DMS79 (cell line): Measurements from ENCODE around the gene SH3TC2.

Experiments
- DNase-seq: peaks from one replicate; lab custom pipeline; 2025; lab: John Stamatoyannopoulos, UW

Gene SH3TC2

DNA sequence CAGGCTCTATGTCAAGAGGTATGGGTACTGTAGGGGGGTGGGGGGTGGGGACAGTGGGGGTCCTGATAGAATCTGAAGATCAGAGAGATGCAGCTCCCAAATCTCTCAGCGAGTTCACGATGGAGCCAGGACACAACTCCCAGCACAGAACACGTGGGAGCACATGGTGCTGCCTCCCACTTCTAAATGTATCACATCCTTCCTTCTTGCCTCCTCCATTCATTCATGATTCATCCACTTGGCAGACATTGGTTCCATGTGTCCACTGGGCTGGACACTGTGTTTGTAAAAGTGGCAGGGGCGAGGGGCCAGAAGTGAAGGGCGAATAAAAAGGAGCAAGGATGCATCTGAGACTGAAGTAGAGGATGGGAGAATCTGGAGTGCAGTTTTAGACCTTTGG, 33.9 kb downstream of the SH3TC2 start:
- DNase-seq, result no peak

DNA sequence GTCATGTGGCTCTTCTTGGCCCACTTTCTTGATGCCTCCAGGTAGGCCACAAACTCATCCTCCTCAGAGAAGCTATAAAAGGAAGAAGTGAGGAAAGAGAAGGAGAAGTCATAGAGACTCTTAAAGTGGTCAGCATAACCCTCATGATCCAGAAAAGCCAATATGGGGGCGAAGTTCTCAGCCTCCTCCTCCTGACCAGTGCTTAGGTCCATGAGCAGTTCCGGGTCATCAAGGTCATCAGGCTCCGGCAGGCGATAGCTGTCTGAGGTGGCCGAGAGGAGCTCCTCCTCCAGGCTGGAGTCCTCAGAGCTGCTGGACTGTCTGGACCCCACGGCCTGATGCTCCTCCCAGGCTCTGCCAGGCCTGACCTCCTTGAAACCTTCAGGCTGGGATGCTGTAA, 34.7 kb downstream of the SH3TC2 start:
- DNase-seq, result no peak

DNA sequence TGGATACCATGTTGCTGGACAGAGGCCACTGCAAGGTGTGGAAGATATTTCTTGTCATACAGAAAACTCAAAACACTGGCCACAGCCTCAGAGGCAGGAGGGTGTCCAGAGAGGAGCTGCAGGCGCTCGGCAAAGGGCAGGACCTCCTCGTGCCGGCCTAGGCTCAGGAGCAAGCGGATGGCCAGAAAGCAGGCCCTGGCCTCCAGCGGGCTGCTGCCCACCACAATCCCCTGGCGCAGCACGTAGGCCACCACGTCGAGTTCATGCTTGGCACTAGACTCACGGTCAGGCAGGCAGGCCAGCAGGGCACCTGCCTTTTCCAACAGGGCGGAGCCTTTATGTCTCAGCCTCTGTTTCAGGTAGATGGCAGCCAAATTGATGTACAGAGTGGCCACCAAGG, 35.2 kb downstream of the SH3TC2 start:
- DNase-seq, result no peak

DNA sequence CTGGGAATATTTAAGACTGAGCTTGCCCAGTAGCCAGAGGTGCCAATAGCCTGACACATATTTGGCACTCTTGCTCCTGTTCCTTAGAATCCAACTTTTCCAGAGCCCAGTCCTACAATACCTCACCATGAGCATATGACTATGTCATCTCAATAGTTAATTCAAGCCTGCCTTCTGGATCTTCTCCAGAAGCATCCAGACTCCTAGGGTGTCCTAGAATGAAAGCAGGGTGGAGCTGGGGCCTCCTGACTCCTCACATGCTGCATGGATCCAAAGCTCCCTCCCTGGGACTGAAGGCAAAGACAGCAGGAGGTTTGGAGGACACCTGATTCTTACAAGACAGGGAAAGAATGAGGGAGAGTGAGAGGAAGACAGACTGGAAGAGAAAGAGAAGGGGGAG, 37.9 kb downstream of the SH3TC2 start:
- no peak for DNase-seq

DNA sequence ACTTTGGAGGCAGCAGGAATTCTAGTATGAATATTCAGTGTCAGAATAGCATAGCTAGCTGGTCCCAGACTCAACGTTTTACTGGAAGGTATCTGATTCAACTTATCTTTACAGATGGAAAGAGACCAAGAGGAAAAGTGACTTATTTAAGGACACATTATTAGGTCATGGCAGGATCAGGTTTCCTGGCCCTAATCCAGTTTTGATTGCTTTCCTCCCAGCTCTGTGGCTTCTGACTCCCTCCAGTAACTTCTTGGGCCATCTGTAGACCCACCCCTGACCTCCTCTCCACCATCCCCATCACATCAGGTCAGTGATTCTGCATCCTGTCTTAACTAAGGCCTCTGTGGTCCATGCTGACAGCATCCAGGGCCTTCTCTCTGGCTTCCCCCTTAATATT, 38.4 kb downstream of the SH3TC2 start:
- DNase-seq, result no peak

DNA sequence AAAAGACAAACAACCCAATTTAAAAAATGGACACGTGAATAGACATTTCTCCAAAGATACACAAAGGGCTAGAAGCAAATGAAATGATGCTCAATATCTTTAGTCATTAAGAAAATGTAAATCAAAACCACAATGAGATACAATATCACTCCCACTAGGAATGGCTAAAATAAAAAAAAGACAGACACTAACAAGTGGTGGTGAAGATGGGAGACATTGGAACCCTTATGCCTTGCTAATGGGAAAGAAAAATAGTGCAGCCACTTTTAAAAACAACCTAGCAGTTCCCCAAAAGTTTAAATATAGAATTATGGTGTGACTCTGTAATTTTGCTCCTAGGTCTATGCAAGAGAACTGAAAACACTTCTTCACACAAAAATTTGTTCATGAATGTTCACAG, 40.7 kb downstream of the SH3TC2 start:
- no peak for DNase-seq

DNA sequence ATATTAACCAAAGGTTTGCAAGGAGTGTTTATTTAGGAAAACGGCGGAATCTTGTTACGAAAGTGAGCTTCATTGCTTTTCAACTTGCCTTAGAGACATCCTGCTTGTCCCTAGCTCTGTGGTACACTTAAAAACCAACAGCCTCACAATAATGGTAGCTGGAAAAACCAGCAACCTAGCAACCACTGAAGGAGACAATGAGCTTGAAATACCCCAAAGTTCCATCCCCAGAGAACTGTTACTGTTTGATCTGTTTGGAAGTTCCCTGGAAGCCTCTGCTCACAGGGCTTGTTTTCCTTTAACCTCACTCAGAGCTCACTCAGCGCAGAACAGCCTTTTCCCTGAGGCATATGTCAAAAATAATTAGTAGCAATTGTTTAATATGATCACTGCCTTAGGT, 43.2 kb downstream of the SH3TC2 start:
- DNase-seq, result no peak

DNA sequence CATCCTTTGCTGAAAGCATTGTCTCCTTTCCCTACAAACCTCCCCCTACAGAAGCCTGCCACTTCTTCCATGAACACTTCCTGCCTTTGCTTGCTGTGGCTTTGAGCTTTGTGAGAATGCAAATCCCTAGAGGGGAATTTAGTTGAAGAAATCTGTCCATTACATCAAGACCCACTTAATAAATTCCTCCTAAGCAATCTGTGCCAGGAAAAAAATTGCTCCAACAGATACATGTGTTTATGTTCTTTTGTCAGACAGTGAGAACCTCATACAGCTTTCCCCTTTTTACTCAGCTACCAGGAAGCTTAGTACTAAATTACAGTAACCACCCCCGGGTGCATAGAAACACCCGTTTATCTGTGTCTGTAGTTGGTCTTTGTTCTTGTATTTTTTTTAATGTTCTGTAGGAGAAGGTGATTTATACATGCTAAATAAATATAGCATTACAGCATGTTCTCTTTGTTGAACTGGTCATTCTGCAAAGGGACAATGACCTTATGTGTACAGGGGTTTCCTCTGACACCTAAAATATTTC, 43.9 kb downstream of the SH3TC2 start:
- DNase-seq, result no peak

DNA sequence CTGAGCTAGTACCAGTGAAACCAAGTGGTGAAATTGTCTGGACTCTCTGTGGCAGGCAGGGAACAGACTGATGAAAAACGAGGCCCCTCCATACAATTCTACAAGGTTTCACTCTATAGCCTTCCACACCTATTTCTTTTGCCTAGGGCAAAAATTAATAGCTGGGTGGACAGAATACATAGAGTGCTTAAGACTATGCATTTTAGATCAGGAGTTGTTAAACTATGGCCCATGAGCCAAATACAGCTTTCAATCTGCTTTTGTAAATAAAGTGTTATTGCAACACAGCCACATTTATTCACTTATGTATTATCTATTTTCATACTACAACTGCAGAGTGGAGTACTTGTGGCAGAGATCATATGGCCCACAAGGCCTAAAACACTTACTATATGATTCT, 45.2 kb downstream of the SH3TC2 start:
- no peak for DNase-seq

DNA sequence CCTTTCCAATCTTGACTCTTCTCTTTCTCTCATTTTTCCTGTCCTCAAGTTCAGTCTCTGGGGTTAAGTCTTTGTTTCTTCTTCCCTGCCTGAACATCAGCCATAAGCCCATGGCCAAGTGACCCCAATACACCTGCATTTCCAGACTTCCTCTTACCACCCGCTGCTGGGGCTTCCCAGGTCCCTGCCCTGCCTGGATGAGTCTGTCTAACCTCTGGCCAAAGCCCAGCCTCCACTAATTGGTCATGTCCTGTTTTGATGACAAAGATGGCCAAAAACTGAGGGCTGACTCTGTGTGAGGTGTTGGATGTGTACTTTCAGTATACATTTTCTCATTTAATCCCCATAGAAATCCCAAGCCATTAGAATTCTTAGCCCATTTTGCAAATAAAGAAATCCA, 47.3 kb downstream of the SH3TC2 start:
- no peak for DNase-seq

DNA sequence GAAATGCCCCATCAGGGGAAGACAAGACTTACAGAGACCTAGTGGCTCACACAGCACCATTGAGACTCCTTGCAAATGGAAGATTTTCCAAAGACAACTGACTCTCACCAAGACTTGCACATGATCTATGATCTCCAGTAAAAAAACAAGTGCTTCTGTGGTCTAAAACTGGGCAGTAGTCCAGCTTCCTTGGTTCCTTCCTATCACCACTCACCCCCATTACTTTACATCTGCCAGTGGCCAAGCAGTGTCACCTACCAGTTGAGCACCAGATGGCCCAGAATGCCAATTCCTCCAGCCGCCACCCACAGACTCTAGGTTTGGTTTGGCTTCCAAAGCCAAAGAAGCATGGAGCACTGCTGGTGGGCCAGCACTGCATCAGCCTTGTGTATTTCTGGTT, 47.7 kb downstream of the SH3TC2 start:
- no peak for DNase-seq

DNA sequence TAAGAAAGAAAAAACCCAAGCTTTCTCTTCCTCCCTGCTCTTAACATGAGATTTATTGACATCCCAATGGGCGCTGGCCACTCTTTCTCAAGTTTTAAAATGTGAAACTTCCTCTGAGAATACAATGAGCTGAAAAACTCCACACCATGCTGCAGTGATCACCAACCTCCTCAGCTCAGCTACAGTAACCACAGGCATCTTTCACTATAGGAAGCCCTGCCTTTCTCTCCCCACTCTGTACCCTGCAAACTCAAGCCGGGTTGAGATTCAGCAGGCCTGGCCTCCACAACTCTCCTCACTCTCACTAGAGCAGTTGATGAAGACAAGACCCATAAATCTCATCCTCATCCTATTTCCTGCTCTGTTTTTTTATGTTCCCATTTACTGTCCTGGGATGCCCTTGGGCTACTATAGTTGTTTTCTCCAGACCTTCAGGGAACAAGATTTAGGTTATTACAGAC, 48.3 kb downstream of the SH3TC2 start:
- DNase-seq, result no peak

DNA sequence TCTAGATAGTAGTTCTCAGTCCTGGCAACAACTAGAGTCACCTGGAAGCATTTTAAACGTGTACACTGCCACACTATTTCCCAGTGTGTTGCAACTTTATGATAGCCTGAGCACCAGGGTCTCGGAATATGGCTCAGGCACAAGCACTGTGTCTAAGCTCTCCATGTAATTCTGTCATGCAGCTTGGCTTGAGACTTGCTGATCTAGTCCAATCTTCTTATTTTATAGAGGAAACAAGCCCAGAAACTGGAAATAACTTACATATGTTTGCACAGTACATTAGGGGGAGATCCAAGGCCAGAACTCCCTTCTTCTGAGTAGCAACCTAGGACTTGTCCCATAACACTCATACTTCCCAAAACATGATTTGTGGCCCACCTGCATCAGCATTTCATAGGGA, 49.1 kb downstream of the SH3TC2 start:
- no peak for DNase-seq

DNA sequence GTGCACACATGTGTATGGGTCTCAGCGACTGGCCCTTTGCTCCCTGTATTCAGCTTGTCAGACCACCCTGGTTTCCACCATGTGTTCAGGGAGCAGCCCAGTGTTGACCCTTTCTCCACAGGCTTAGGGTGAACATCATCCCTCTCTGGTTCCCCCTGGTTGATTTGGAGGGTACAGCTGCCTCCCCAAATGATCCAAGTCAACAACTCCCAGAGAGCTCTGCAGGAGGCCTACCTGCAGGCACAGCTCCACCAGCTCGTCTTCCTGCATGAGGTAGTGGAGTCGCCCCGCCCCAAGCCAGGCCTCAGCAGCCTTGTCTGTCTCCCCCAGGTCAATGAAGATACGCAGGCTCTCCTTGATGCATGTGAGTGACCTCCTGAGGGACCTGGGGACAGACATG, 50.5 kb downstream of the SH3TC2 start:
- no peak for DNase-seq

DNA sequence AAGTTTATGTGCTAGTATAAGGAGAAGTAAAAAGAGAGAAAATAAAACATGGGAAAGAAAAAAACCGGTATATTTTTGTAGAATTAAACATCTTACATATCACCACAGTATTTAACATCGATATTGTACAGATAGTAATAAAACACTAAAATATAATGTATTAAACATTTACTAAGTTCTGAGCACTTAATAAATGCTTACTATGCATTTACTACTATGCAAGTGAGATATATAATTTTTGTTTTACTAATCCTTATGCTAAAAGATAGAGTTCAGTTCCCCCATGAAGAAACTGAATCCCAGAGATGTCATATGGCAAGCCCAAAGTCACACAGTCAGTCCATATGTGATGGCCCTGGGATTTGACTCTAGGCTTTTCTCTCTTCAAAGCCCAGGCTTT, 51.1 kb downstream of the SH3TC2 start:
- no peak for DNase-seq

DNA sequence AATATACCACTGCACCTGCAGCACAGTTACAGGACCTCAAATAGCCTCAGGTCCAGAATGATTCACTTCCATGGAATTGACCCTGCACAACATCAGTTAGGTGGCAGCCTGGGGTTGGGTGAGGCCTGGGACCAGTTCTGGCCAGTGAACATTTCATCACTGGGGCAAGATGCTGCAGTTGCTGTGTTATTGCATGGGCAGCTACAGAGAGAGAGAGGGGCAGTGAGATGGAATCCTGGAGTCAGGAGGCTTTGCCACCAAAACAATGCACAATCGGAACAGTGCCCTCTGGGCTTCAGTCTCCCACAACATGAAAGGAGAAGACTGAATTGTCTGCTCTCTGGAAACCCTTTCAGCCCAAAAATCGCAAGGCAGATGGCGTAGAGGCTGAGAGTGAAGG, 51.8 kb downstream of the SH3TC2 start:
- no peak for DNase-seq

DNA sequence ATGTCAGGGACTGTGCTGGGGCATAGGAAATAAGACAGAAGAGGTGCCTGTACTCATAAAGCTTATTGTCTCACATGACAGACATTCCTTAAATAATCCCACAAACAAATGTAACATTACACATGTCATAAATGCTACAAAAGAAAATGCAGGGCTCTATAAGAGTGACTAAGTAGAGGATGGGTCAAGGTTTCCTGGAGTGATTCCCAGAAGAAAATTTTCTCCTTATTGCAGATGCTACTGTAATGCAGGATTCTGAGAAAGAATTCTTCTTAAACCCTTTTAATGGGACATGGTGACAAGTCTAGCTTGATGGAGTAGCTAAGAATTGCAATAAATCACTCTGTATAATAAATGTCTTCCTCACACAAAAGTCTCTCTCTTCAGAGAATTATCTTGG, 55.7 kb downstream of the SH3TC2 start:
- no peak for DNase-seq

DNA sequence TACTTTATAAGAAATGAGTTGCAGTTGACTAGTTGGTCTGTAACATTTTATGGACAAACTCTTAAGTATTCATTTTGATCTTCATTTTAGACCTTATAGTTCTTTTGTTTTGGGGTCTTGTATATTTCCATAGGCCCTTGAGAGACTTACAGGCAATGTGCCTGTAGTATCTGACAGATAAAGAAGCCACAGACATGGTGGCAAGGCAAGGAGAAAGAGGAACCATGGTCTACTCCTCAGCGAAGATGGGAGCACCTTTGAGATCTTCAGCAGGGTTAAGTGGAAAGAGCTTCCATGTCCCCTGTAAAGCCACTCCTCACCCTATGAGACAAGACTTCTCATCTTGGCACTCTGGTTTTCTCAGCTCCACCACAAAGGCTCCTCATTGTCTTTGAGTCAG, 56.4 kb downstream of the SH3TC2 start:
- no peak for DNase-seq

DNA sequence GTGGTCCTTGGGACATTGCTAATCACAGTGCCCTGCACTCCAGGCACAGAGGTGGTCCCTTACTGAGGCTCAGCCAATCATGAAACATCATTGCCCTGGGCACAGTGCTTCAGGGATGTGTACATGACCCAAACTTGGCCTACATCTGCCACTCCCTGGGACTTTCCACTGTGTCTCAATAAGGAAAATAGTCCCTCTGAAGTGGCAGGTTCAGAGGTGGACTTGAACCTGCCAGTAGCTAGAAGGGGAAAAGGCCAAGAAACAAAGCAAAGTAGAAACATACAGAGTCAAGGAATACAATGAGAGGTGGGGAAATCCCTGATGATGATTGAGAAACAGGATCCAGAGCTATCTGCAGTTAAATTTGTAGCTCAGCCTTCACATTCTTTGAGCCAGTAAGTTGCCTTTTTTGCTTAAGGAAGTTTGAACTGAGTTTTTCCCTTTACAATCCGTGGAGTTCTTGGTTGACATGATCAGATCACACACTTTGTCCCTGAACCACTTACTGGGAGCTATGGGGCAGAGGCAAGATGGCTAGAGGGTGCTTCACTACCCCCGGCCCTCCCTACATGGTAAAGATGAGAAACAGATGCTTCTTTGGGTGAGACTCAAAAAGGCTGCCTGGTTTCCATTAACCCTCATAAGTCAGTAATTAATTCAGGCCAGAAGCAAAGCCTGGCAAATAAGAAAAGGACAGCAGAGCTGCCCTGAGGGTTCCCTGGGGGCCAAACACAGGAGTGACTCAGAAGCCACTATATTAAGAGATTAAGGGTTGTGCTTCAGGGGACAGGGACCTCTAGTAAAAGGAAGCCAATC, 57.6 kb downstream of the SH3TC2 start:
- DNase-seq, result no peak

DNA sequence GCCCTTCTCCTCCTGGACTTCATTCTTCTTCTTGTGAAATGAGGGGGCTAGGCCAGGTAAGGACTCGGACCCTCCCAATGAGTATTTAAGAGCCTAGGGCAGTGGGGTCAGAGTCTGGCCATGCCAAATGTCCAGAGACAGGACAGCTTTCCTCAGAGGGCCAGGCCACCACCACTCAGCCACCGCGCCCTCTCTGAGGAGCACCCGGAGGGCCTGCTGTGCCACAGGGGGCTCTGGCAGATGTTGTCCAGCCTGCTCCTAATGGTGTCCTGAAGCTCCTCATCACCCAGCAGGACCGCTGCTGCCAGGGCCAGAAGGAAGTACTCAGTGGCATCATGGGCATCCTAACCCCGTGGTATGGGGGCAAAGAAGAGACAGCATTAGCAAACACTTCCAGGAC, 58.3 kb downstream of the SH3TC2 start:
- DNase-seq, result no peak

DNA sequence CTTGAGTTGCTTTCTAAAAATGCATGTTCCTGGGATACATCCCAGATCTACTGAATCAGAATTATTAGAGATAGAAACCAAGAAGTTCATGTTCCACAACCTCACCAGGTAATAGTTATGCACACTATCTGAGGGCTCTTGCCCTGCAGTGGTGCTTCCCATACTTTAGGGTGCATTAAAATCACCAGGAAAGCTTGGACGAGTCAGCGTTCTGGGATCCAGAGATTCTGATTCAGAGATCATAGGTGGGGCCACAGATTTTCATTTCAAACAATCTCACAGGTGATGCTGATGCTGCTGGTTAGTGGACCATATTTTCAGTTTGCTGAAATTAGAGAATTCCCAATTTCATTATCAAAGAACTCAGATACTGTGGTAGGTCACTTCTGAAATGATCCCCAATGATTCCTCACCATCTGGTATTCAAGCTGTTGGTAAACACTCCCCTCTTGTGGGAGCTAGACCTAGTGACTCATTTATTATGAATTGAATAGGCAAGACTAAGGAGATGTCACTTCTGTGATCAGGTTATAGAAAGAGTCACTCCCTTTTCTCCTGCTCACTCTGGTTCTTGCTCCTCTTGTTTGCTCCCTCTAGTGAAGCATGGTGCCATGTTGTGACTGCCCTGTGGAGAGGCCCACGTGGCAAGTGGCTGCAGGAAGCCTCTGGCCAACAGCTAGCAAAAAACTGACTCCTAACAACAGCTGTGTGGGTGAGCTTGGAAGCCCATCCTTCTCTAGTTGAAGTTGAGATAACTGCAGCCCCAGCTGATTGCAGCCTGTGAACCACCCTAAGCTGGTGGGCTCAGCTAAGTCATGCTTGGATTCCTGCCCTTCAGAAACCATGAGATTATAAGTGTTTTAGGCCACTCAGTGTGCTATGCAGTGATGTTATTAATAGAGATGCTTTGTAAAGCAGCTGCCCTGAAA, 59.8 kb downstream of the SH3TC2 start:
- no peak for DNase-seq

DNA sequence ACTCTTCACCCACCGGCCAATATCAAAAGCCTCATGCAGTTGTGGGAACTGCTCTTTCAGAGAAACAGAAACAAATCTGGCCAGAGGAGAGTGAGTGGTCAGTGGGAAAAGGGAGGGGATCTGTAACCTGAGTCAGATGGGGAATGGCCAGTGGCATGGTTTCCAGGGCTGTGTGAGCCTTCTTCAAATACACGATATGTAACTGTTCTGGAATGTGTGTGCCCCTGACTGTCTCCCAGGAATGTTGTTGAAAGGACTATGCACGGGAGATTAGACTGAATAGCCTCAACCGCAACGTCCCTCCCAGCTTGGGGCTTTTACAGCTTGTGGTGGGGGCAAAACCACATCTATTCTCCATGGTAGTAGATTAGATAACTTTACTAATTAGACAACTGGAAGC, 60.8 kb downstream of the SH3TC2 start:
- DNase-seq, result no peak

DNA sequence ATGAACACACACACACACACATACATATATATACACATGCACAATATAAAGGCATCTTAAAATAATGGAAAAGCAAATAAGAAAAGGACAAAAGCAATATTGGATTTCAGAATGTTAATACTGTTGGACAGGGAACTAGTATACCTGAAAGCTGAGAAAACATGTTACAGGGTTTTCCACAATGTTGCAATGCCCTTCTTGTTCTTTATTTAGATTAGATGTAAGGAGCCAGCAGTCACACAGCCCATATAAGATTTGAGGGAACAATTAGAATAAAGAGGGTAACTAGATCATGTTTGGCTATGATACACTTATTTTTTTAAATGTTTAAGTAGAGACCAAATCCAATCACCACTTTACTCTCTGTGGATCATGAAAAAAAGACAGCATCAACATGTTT, 61.7 kb downstream of the SH3TC2 start:
- DNase-seq, result no peak
